ENCODE data around the gene BCKDHA. TPM values are rescaled to one million over a fixed set of nuclear protein-coding genes. Genes with fewer than 3 reads are reported as not detected.

The BCKDHA gene
- total RNA-seq, 2 donors from 2014 or later: 69.0 to 72.5 TPM

GRCh38 chr19:41424335-41425173 lies 26.9 kb downstream of the BCKDHA start:
- Histone ChIP-seq H3K27me3 (replicated peaks; ENCODE audit: insufficient read depth) (no peaks in the 10 kb centered on the region), H3K4me1 (replicated peaks) (peaks cover 4% of the 10 kb centered on the region), H3K27ac (no peak overlapping the region), H3K36me3 (peaks cover 6 to 11% of the 10 kb centered on the region in 2 donors), H3K9me3 (no peaks in the 10 kb centered on the region), H3K4me3 (no peak overlapping the region)
- TF ChIP-seq POLR2AphosphoS5 (IDR thresholded peaks at IDR 0.05) (no peak), CTCF (IDR thresholded peaks at IDR 0.05) (no peak), POLR2A (IDR thresholded peaks at IDR 0.05) (no peak)
- intact Hi-C loops (cut with DNase I): no loop called here
- DNase-seq (ENCODE audit: low spot score): no peak
- 80% methylated on average over 21 of the region's 21 CpGs for WGBS

- no peaks in the 10 kb centered on the region for H3K9me3 ChIP-seq
- peaks cover 4 to 6% of the 10 kb centered on the region in 2 donors for H3K36me3 ChIP-seq
- H3K4me1 ChIP-seq (replicated peaks): peaks cover 4% of the 10 kb centered on the region
- H3K27ac ChIP-seq: no peak overlapping the region
- intact Hi-C loops (cut with DNase I): no loop called here
- DNase-seq (ENCODE audit: low spot score): no peak
- TF ChIP-seq CTCF (IDR thresholded peaks at IDR 0.05) (no peak), POLR2A (IDR thresholded peaks at IDR 0.05) (no peak), POLR2AphosphoS5 (IDR thresholded peaks at IDR 0.05) (no peak)
- no peak overlapping the region for H3K4me3 ChIP-seq
- 90% methylated on average over 27 of the region's 28 CpGs for WGBS
- H3K27me3 ChIP-seq (replicated peaks; ENCODE audit: insufficient read depth): no peaks in the 10 kb centered on the region
These were observed 27.8 kb downstream of the BCKDHA start for GRCh38 chr19:41425174-41426115.

- Histone ChIP-seq H3K4me3 (peak overlapping the region; percentile 31 to 34), H3K9me3 (no peaks in the 10 kb centered on the region), H3K27me3 (replicated peaks; ENCODE audit: insufficient read depth) (no peaks in the 10 kb centered on the region), H3K4me1 (replicated peaks) (peaks cover 4% of the 10 kb centered on the region), H3K27ac (peak overlapping the region; percentile 78 to 88), H3K36me3 (peaks cover 4 to 6% of the 10 kb centered on the region in 2 donors)
- TF ChIP-seq POLR2AphosphoS5 (IDR thresholded peaks at IDR 0.05): no peak
- no peak for TF ChIP-seq CTCF (IDR thresholded peaks at IDR 0.05)
- 57% methylated on average over 36 of the region's 36 CpGs for WGBS
- DNase-seq (ENCODE audit: low spot score): no peak
- intact Hi-C loops (cut with DNase I): no loop called here
These were observed 28.7 kb downstream of the BCKDHA start for GRCh38 chr19:41426116-41426841.

DNA sequence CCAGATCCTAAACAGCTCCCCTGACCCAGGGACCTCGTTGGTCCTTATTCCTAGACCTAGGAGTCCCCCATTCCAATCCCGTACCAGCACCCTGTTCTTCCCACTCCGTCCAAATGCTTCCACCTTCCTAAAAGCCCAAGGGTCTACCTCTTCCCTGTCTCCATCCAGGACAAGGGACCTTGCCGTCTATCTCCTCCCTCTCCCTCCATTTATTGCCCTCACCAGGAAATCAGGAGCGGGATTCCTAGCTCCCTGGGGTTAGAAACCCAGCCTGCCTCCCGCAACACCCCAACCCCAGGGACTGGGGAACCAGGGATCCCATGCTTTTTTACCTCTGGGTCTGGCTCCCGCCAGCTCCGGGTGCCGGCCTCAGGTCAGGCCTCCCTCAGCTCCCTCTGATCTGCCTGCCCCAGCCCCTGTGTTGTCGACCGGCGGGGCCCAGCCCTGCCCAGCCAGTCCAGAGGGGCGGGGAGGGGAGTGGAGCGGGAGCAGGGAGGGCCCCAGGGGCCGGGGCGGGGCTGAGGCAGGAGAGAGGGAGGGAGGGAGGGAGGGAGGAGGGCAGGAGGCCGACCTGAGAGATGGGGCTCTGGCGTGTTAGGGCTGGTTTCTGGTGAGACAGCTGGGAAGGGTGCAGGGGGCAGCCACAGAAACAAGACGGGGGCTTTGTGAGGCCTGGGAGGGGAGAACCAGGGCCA lies 29.5 kb downstream of the BCKDHA start, which contains the start of gene B3GNT8:
Gene B3GNT8, minus strand, starts transcription at position 423 of the 695 bp plus-strand sequence. CDS start 596 bp downstream, outside the sequence.
- 4% methylated on average over 16 of the region's 19 CpGs for WGBS
- Histone ChIP-seq H3K4me1 (replicated peaks) (peaks cover 4% of the 10 kb centered on the region), H3K27me3 (replicated peaks; ENCODE audit: insufficient read depth) (no peaks in the 10 kb centered on the region), H3K27ac (peak within 1 kb of the TSS; percentile 78 to 88), H3K4me3 (peak within 1 kb of the TSS; percentile 31 to 34), H3K36me3 (peaks cover 4 to 6% of the 10 kb centered on the region in 2 donors), H3K9me3 (no peaks in the 10 kb centered on the region)
- intact Hi-C loops (cut with DNase I): no loop called here
- TF ChIP-seq POLR2AphosphoS5 (IDR thresholded peaks at IDR 0.05) (peak; percentile 87), CTCF (IDR thresholded peaks at IDR 0.05) (no peak), POLR2A (IDR thresholded peaks at IDR 0.05) (peak; percentile 94)
- DNase-seq (ENCODE audit: low spot score): peak; percentile 89

Measured in prostate gland (tissue), 2 donors.